ENCODE data around the gene SPRING1.
"Not testable (repeated sequence)": the region's sequence is repeated elsewhere in the genome, so short reads cannot be mapped to it uniquely, and the experiment has no call there.

Gene SPRING1

DNA sequence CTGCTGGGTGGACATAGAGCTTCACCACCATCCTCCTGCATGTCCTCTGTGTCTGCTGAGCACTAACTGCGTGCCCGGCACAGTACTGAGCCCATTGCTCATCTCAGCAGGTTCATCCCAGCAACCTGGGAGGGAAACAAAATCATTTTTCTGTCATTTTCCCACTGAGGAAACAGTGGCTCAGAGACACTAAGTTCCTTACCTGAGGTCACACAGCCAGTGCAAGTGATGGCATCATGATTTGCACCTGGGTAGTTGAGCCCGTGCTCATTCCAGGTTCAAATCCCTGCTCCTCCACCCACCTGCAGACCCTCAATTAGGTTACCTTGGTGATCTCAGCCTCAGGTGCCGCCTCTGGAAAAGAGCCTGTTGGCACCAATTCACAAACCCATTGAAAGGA lies 23.6 kb upstream of the SPRING1 start:
- Histone ChIP-seq H3K36me3 (ENCODE audit: control insufficient read depth, insufficient read depth, low read length) (no peaks in the 10 kb centered on the region), H3K27ac (ENCODE audit: low read depth, low read length) (no peak overlapping the region), H3K9ac (ENCODE audit: low read length) (no peak overlapping the region), H3K4me3 (ENCODE audit: low read length) (no peak overlapping the region), H3K4me1 (ENCODE audit: control insufficient read depth, insufficient read depth, low read length) (no peaks in the 10 kb centered on the region), H3K27me3 (ENCODE audit: control insufficient read depth, insufficient read depth, low read length) (no peaks in the 10 kb centered on the region)

DNA sequence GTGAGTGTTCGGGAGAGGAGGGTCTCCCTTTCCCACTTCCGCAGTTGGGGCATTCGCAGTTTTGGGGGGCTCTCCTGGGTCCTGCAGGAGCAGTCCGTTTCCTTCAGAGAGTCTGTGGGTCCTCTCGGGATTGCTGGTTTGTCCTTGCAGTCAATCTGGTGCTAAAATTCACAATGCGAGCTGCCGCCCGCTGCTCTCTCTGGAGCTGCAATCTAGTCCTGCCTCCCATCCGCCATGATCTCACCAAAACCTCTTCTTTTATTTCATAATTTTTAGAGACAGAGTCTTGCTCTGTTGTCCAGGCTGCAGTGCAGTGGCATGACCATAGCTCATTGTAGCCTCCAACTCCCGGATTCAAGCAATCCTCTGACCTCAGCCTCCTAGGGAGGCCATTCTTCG lies 22.8 kb upstream of the SPRING1 start:
- Histone ChIP-seq H3K36me3 (ENCODE audit: control insufficient read depth, insufficient read depth, low read length) (no peaks in the 10 kb centered on the region), H3K27ac (ENCODE audit: low read depth, low read length) (no peak overlapping the region), H3K9ac (ENCODE audit: low read length) (no peak overlapping the region), H3K4me1 (ENCODE audit: control insufficient read depth, insufficient read depth, low read length) (no peaks in the 10 kb centered on the region), H3K27me3 (ENCODE audit: control insufficient read depth, insufficient read depth, low read length) (no peaks in the 10 kb centered on the region), H3K4me3 (ENCODE audit: low read length) (no peak overlapping the region)

GRCh38 chr12:116759783-116760621 lies 22.1 kb upstream of the SPRING1 start:
- Histone ChIP-seq H3K27ac (ENCODE audit: low read depth, low read length) (no peak overlapping the region), H3K9ac (ENCODE audit: low read length) (no peak overlapping the region), H3K4me3 (ENCODE audit: low read length) (no peak overlapping the region), H3K4me1 (ENCODE audit: control insufficient read depth, insufficient read depth, low read length) (no peaks in the 10 kb centered on the region), H3K27me3 (ENCODE audit: control insufficient read depth, insufficient read depth, low read length) (no peaks in the 10 kb centered on the region), H3K36me3 (ENCODE audit: control insufficient read depth, insufficient read depth, low read length) (no peaks in the 10 kb centered on the region)

DNA sequence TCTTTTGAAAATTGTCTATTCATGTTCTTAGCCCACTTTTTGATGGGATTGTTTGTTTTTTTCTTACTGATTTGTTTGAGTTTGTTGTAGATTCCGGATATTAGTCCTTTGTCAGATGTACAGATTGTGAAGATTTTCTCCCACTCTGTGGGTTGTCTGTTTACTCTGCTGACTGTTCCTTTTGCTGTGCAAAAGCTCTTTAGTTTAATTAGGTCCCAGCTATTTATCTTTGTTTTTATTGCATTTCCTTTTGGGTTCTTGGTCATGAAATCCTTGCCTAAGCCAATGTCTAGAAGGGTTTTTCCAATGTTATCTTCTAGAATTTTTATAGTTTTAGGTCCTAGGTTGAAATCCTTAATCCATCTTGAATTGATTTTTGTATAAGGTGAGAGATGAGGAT lies 16.9 kb upstream of the SPRING1 start:
- H3K9ac ChIP-seq (ENCODE audit: low read length); H3K36me3 ChIP-seq (ENCODE audit: control insufficient read depth, insufficient read depth, low read length); H3K4me1 ChIP-seq (ENCODE audit: control insufficient read depth, insufficient read depth, low read length); H3K27me3 ChIP-seq (ENCODE audit: control insufficient read depth, insufficient read depth, low read length); H3K4me3 ChIP-seq (ENCODE audit: low read length); H3K27ac ChIP-seq (ENCODE audit: low read depth, low read length): not testable (repeated sequence)

GRCh38 chr12:116754097-116754496 lies 16.2 kb upstream of the SPRING1 start:
- H3K36me3 ChIP-seq (ENCODE audit: control insufficient read depth, insufficient read depth, low read length); H3K27ac ChIP-seq (ENCODE audit: low read depth, low read length); H3K4me1 ChIP-seq (ENCODE audit: control insufficient read depth, insufficient read depth, low read length); H3K4me3 ChIP-seq (ENCODE audit: low read length); H3K27me3 ChIP-seq (ENCODE audit: control insufficient read depth, insufficient read depth, low read length); H3K9ac ChIP-seq (ENCODE audit: low read length): not testable (repeated sequence)

DNA sequence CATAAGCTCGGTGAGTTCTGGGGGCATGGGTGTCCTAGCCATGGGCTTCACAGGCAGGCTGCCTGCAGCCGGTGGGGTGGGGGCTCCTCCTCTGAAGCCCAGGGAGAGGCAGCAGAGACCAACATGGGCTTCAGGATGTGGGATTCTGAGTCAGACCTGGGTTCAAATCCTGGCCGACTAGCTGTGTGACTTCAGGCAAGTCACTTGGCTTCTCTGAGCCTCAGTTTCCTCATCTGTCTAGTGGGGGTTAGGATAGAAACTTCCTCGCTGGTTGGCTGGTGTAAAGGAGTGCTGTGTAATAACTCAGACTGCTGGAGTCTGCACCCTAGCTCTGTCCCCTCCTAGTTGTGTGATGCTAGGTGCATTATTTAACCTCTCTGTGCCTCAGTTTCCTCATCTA lies 12.4 kb upstream of the SPRING1 start:
- no peak overlapping the region for H3K9ac ChIP-seq (ENCODE audit: low read length)

DNA sequence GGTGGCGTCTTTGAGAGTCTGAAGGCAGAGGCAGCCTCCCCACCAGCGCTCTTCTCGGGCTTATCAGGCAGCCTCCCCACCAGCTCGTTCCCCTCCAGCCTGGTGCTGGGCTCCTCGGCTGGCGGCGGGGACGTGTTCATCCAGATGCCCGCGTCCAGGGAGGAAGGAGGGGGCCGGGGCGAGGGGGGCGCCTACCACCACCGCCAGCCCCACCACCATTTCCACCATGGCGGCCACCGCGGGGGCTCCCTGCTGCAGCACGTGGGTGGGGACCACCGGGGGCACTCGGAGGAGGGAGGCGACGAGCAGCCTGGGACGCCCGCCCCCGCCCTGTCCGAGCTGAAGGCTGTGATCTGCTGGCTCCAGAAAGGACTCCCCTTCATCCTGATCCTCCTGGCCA lies 12.0 kb upstream of the SPRING1 start:
- Histone ChIP-seq H3K9ac (ENCODE audit: low read length) (no peak overlapping the region), H3K27ac (ENCODE audit: low read depth, low read length) (no peak overlapping the region), H3K4me1 (ENCODE audit: control insufficient read depth, insufficient read depth, low read length) (no peaks in the 10 kb centered on the region), H3K4me3 (ENCODE audit: low read length) (no peak overlapping the region), H3K27me3 (ENCODE audit: control insufficient read depth, insufficient read depth, low read length) (no peaks in the 10 kb centered on the region), H3K36me3 (ENCODE audit: control insufficient read depth, insufficient read depth, low read length) (no peaks in the 10 kb centered on the region)

More for the DNA sequence above, 12.4 kb upstream of the SPRING1 start:
- H3K36me3 ChIP-seq (ENCODE audit: control insufficient read depth, insufficient read depth, low read length), result no peaks in the 10 kb centered on the region
- H3K27me3 ChIP-seq (ENCODE audit: control insufficient read depth, insufficient read depth, low read length), result no peaks in the 10 kb centered on the region
- H3K27ac ChIP-seq (ENCODE audit: low read depth, low read length), result no peak overlapping the region
- no peak overlapping the region for H3K4me3 ChIP-seq (ENCODE audit: low read length)
- H3K4me1 ChIP-seq (ENCODE audit: control insufficient read depth, insufficient read depth, low read length), result no peaks in the 10 kb centered on the region

DNA sequence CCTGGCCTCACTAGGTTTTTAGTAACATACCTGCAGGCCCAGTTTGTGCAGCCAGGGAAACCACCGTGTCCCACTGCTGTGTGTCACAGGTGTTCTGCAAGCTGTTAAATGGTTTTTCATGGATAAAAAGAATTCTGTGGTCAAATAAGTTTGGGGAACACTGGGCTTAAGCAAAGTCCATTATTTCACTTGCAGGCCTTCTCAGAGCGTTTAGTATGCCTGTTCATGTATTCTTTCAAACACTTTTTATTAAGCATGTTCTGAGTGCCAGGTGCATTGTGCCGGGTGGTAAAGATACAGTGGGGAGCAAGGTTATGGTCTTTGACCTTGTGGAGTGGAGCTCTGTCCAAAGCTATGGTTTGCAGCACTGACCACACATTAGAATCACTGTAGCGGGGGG lies 7.7 kb upstream of the SPRING1 start:
- Histone ChIP-seq H3K9ac (ENCODE audit: low read length) (no peak overlapping the region), H3K4me3 (ENCODE audit: low read length) (no peak overlapping the region), H3K36me3 (ENCODE audit: control insufficient read depth, insufficient read depth, low read length) (no peaks in the 10 kb centered on the region), H3K4me1 (ENCODE audit: control insufficient read depth, insufficient read depth, low read length) (no peaks in the 10 kb centered on the region), H3K27ac (ENCODE audit: low read depth, low read length) (no peak overlapping the region), H3K27me3 (ENCODE audit: control insufficient read depth, insufficient read depth, low read length) (no peaks in the 10 kb centered on the region)

- H3K9ac ChIP-seq (ENCODE audit: low read length), result no peak overlapping the region
- no peak overlapping the region for H3K27ac ChIP-seq (ENCODE audit: low read depth, low read length)
Observed at GRCh38 chr12:116744766-116745165, 6.9 kb upstream of the SPRING1 start.

GRCh38 chr12:116742787-116743186 lies 4.9 kb upstream of the SPRING1 start:
- not testable (repeated sequence) for H3K36me3 ChIP-seq (ENCODE audit: control insufficient read depth, insufficient read depth, low read length); H3K27ac ChIP-seq (ENCODE audit: low read depth, low read length); H3K4me3 ChIP-seq (ENCODE audit: low read length); H3K4me1 ChIP-seq (ENCODE audit: control insufficient read depth, insufficient read depth, low read length); H3K27me3 ChIP-seq (ENCODE audit: control insufficient read depth, insufficient read depth, low read length); H3K9ac ChIP-seq (ENCODE audit: low read length)

More at GRCh38 chr12:116744766-116745165, 6.9 kb upstream of the SPRING1 start:
- Histone ChIP-seq H3K4me3 (ENCODE audit: low read length) (no peak overlapping the region), H3K27me3 (ENCODE audit: control insufficient read depth, insufficient read depth, low read length) (no peaks in the 10 kb centered on the region), H3K36me3 (ENCODE audit: control insufficient read depth, insufficient read depth, low read length) (no peaks in the 10 kb centered on the region), H3K4me1 (ENCODE audit: control insufficient read depth, insufficient read depth, low read length) (no peaks in the 10 kb centered on the region)

- no peak overlapping the region for H3K9ac ChIP-seq (ENCODE audit: low read length)
- peaks cover 9% of the 10 kb centered on the region for H3K4me1 ChIP-seq (ENCODE audit: control insufficient read depth, insufficient read depth, low read length)
- no peak overlapping the region for H3K4me3 ChIP-seq (ENCODE audit: low read length)
Observed at GRCh38 chr12:116739381-116739887, 1.6 kb upstream of the SPRING1 start.

GRCh38 chr12:116736962-116737773 lies 701 bp downstream of the SPRING1 start:
- Histone ChIP-seq H3K4me1 (ENCODE audit: control insufficient read depth, insufficient read depth, low read length) (peaks cover 9% of the 10 kb centered on the region), H3K27ac (ENCODE audit: low read depth, low read length) (no peak overlapping the region), H3K4me3 (ENCODE audit: low read length) (peak overlapping the region; percentile 97), H3K27me3 (ENCODE audit: control insufficient read depth, insufficient read depth, low read length) (no peaks in the 10 kb centered on the region), H3K9ac (ENCODE audit: low read length) (peak overlapping the region; percentile 70), H3K36me3 (ENCODE audit: control insufficient read depth, insufficient read depth, low read length) (peaks cover 4% of the 10 kb centered on the region)

More at GRCh38 chr12:116739381-116739887, 1.6 kb upstream of the SPRING1 start:
- no peak overlapping the region for H3K27ac ChIP-seq (ENCODE audit: low read depth, low read length)
- H3K27me3 ChIP-seq (ENCODE audit: control insufficient read depth, insufficient read depth, low read length), result no peaks in the 10 kb centered on the region
- H3K36me3 ChIP-seq (ENCODE audit: control insufficient read depth, insufficient read depth, low read length), result no peaks in the 10 kb centered on the region

All from rectal smooth muscle tissue (tissue), 1 donor.